Spinal cord (tissue), 10 donors: ENCODE measurements around the gene DOCK1. TPM values are rescaled to one million over a fixed set of nuclear protein-coding genes. Genes with fewer than 3 reads are reported as not detected.

Source experiments
- DNase-seq, 6 donors: peaks; one replicate each; pipeline versions ENCODE4 v3.0.0 to v3.0.0-alpha.2; 2013 to 2015; ENCODE audit warnings: low spot score in 6 of 6, low read depth in 4 of 6
- H3K27ac ChIP-seq: one replicate; pipeline ENCODE4 v1.5.1; 2013; ENCODE audit warnings: low read depth, low read length, control low read depth
- H3K27me3 ChIP-seq: one replicate; pipeline ENCODE4 v1.6.1; 2013; ENCODE audit warnings: low read length; ENCODE audit not compliant: control insufficient read depth, insufficient read depth
- H3K36me3 ChIP-seq: one replicate; pipeline ENCODE4 v1.6.1; 2013; ENCODE audit warnings: low read length; ENCODE audit not compliant: control insufficient read depth, insufficient read depth
- H3K4me1 ChIP-seq: one replicate; pipeline ENCODE4 v1.6.1; 2013; ENCODE audit warnings: low read length; ENCODE audit not compliant: control insufficient read depth, insufficient read depth
- H3K4me3 ChIP-seq: one replicate; pipeline ENCODE4 v1.5.1; 2013; ENCODE audit warnings: low read depth, low read length, control low read depth
- H3K9me3 ChIP-seq: one replicate; pipeline ENCODE4 v1.6.1; 2013; ENCODE audit warnings: low read length; ENCODE audit not compliant: control insufficient read depth, insufficient read depth
- WGBS: methylation state at CpG from one replicate; pipeline ENCODE4 v1.1.5; 2013; ENCODE audit warnings: missing lambda C conversion rate; ENCODE audit not compliant: insufficient coverage; 5-methylcytosine and 5-hydroxymethylcytosine counted together
- polyA plus RNA-seq, 2 donors: library from polyadenylated mRNA; unstranded; fragments of 120-200 nt; gene quantifications; one replicate each; pipeline ENCODE4 v1.2.1, GENCODE V29; 2013; ENCODE audit not compliant: insufficient read length in 2 of 2
- total RNA-seq, 2 donors: library from RNA; depleted of rRNA in 1 of 2; stranded (reverse); fragments of 120-200 nt in 1 of 2; fragments of >200 nt in 1 of 2; gene quantifications; one replicate each; pipeline versions ENCODE4 v1.2.3 to v1.2.4, GENCODE V29; 2013 to 2014
- donor health status: healthy.

DOCK1 gene
- total and polyA plus RNA-seq, 4 donors = 31.3 to 74.1 (median 50.3) TPM

DNA sequence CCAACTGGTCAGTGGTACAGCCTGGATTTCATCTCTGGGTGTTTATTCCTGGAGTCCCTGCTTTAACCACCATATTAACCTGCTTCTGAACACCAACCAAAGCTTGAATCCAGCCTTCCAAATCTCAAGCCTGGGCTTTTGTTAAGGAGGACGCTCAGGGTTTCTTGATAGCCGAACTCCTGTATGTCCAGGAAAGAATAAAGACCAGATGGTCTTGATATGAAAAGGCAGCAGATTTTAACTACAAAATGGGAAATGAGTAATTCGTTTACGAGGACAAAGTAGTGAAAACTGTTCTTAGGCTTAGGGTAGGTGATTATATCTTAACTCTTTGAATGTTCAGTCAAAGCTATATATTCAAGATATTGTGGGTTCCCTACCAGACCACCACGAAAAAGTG is 420.3 kb downstream of the DOCK1 start:
- Histone ChIP-seq H3K27me3 (no peaks in the 10 kb centered on the region), H3K4me3 (no peak overlapping the region), H3K27ac (no peak overlapping the region), H3K9me3 (no peaks in the 10 kb centered on the region), H3K4me1 (no peaks in the 10 kb centered on the region), H3K36me3 (peaks cover 2% of the 10 kb centered on the region)
- no peak for DNase-seq
- WGBS = 86% methylated on average over 1 of the region's 5 CpGs

- peaks cover 2% of the 10 kb centered on the region for H3K36me3 ChIP-seq
- H3K4me3 ChIP-seq = no peak overlapping the region
- DNase-seq = no peak
- 100% methylated on average over 1 of the region's 3 CpGs for WGBS
- H3K27me3 ChIP-seq = no peaks in the 10 kb centered on the region
- no peak overlapping the region for H3K27ac ChIP-seq
- H3K4me1 ChIP-seq = no peaks in the 10 kb centered on the region
- H3K9me3 ChIP-seq = no peaks in the 10 kb centered on the region
These were observed 421.7 kb downstream of the DOCK1 start for GRCh38 chr10:127326883-127327282.

GRCh38 chr10:127331696-127332095 is 426.5 kb downstream of the DOCK1 start:
- no peaks in the 10 kb centered on the region for H3K4me1 ChIP-seq
- DNase-seq = no peak
- no peaks in the 10 kb centered on the region for H3K27me3 ChIP-seq
- peaks cover 2% of the 10 kb centered on the region for H3K36me3 ChIP-seq
- H3K9me3 ChIP-seq = no peaks in the 10 kb centered on the region
- H3K27ac ChIP-seq = no peak overlapping the region
- 100% methylated on average over 4 of the region's 6 CpGs for WGBS
- H3K4me3 ChIP-seq = no peak overlapping the region

DNA sequence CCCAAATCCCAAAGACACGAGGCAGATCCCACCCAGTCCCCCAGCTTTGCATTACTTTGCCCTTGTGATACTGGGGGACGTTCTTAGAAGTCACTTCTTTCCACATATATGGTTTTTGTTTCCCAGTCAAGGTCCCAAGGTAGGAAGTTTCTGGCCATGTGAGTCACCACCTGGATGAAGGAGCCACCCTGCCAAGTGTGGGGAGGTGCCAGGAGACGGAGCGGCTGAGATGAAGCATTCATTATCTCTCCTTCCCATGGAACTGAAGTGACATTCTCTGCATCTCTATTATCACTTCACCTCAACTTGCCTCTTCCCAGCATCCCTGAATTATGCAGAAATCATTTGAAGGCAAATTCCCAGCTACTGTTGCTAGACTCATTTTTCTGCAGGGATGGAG is 427.4 kb downstream of the DOCK1 start:
- H3K27me3 ChIP-seq = no peaks in the 10 kb centered on the region
- H3K4me1 ChIP-seq = peaks cover 3% of the 10 kb centered on the region
- DNase-seq = no peak
- no peaks in the 10 kb centered on the region for H3K9me3 ChIP-seq
- no peak overlapping the region for H3K27ac ChIP-seq
- peaks cover 2% of the 10 kb centered on the region for H3K36me3 ChIP-seq
- WGBS = 100% methylated on average over 1 of the region's 4 CpGs
- no peak overlapping the region for H3K4me3 ChIP-seq

- DNase-seq = peak in 2 of 6 donors; percentile 29 to 65
- Histone ChIP-seq H3K27me3 (no peaks in the 10 kb centered on the region), H3K4me1 (peaks cover 6% of the 10 kb centered on the region), H3K27ac (no peak overlapping the region), H3K9me3 (no peaks in the 10 kb centered on the region), H3K4me3 (no peak overlapping the region), H3K36me3 (no peaks in the 10 kb centered on the region)
- WGBS = 50% methylated on average over 1 of the region's 11 CpGs
These were observed 432.6 kb downstream of the DOCK1 start for GRCh38 chr10:127337801-127338200.

- H3K4me1 ChIP-seq = peaks cover 6% of the 10 kb centered on the region
- no peaks in the 10 kb centered on the region for H3K36me3 ChIP-seq
- H3K4me3 ChIP-seq = no peak overlapping the region
- no peak overlapping the region for H3K27ac ChIP-seq
- H3K27me3 ChIP-seq = no peaks in the 10 kb centered on the region
- DNase-seq = peak in 1 of 6 donors; percentile 79
- H3K9me3 ChIP-seq = no peaks in the 10 kb centered on the region
- WGBS = 90% methylated on average over 6 of the region's 10 CpGs
These were observed 433.3 kb downstream of the DOCK1 start for GRCh38 chr10:127338399-127339110.

DNA sequence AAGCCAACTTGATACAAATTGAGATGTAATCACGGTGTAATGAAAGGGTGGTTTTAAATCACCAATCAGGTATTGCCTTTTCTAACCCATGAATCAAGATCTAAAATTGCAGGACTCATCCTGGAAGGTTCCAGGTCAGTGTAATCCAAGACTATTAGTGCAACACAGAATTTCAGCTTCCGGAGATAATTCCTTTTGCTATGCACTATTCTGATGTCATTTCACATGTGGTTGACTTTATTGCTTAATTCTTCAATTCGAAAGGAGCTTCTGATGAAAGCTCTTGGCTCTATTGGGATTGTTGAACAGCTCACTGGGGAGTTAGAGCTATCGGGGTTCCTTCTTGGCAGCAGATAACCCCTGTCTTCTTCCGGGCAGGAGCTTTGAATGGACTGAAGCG is 438.6 kb downstream of the DOCK1 start:
- Histone ChIP-seq H3K27ac (no peak overlapping the region), H3K36me3 (peaks cover 18% of the 10 kb centered on the region), H3K27me3 (no peaks in the 10 kb centered on the region), H3K9me3 (no peaks in the 10 kb centered on the region), H3K4me1 (no peaks in the 10 kb centered on the region), H3K4me3 (no peak overlapping the region)
- WGBS = 74% methylated on average over 4 of the region's 6 CpGs
- peak in 1 of 6 donors; percentile 50 for DNase-seq

DNA sequence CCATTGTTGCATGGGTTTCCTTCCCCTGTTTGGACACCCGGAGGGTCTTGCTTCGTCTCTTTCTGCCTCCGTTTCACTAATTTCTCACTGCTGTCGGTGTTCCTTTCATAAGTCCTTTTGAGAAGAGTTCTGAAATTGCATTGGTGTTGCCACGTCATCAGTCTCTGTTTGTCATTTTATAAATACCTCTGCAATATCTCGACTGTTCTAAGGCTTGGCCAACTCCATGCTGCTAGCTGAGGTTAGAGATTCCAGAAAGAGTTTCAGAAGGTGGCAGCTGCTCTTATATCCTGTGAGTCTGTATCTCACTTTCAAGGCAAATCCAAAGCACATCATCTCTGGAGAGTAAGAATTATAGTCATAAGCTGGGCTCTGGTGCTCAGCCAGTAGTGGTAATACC is 439.1 kb downstream of the DOCK1 start:
- no peaks in the 10 kb centered on the region for H3K27me3 ChIP-seq
- no peak overlapping the region for H3K4me3 ChIP-seq
- DNase-seq = no peak
- WGBS = 100% methylated on average over 1 of the region's 6 CpGs
- H3K36me3 ChIP-seq = peaks cover 18% of the 10 kb centered on the region
- H3K27ac ChIP-seq = no peak overlapping the region
- H3K9me3 ChIP-seq = no peaks in the 10 kb centered on the region
- no peaks in the 10 kb centered on the region for H3K4me1 ChIP-seq

GRCh38 chr10:127345231-127345965 is 440.2 kb downstream of the DOCK1 start:
- WGBS = 92% methylated on average over 14 of the region's 17 CpGs
- H3K36me3 ChIP-seq = peaks cover 18% of the 10 kb centered on the region
- no peaks in the 10 kb centered on the region for H3K4me1 ChIP-seq
- no peak overlapping the region for H3K4me3 ChIP-seq
- no peaks in the 10 kb centered on the region for H3K27me3 ChIP-seq
- H3K27ac ChIP-seq = no peak overlapping the region
- DNase-seq = no peak
- no peaks in the 10 kb centered on the region for H3K9me3 ChIP-seq

- no peaks in the 10 kb centered on the region for H3K27me3 ChIP-seq
- H3K4me1 ChIP-seq = peaks cover 7% of the 10 kb centered on the region
- no peak overlapping the region for H3K27ac ChIP-seq
- no peaks in the 10 kb centered on the region for H3K9me3 ChIP-seq
- no peak for DNase-seq
- no peak overlapping the region for H3K4me3 ChIP-seq
- peaks cover 18% of the 10 kb centered on the region for H3K36me3 ChIP-seq
- 83% methylated on average over 11 of the region's 11 CpGs for WGBS
These were observed 441.4 kb downstream of the DOCK1 start for GRCh38 chr10:127346604-127347003.
